ENCODE data around the gene IQSEC1.

The IQSEC1 gene

DNA sequence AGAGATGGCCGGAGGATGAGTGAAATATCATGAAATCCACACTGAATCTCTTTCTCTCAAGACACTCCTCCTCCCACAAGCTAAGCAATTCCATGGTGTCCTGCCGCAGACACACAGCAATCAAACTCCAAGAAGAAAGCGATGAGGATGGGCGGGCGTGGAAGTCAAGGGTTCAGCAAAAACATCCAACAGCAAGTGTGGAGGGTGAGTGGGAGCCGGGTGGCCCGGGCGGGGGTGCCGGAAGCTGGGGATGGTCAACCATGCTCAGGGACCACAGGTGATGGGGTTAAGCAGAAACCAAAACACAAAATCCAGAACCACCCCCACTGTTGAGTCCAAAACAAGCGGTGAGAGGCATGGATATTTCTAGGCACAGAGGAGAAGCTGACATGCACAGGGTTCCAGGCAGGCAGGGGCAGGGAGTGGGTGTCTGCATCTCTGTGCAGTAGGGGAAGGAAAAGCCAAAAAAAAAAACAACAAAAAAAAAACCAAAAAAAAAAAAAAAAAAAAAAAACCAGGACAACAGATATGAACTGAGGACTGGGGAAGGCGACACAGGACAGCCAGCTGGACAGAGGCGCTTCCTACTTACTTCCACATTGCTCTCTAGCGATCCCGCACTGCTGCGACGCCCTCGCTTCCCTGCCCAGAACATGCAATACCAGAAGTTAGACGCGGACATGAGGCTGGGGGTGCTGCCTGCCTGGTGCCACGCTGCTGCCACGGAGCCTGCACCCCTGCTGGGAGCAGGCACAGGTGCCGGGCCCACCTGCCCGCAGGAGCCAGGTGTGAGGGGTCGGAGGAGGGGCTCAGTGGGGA is 170.8 kb downstream of the IQSEC1 start:
- no peak for DNase-seq

DNA sequence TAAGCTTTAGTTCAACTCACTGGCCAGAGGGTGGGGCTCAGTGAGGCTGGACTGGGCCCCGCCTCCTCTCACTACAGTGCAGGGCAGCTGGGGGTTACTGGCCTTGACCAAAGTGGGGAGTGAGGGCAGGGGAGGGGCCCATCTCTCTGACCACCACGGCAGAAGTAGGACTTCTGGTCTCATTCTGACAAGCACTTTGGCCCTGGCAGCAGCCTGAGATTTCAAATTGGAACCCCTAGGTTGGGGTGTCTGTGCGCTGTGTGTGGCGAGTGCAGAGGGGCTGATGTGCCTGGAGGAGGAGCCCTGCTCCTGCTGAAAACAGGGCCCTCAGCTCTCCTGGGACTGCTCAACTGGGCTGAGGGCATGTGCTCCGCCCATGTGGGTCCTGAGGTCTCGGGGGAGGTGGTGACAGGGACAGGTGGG is 171.6 kb downstream of the IQSEC1 start:
- DNase-seq: no peak

DNA sequence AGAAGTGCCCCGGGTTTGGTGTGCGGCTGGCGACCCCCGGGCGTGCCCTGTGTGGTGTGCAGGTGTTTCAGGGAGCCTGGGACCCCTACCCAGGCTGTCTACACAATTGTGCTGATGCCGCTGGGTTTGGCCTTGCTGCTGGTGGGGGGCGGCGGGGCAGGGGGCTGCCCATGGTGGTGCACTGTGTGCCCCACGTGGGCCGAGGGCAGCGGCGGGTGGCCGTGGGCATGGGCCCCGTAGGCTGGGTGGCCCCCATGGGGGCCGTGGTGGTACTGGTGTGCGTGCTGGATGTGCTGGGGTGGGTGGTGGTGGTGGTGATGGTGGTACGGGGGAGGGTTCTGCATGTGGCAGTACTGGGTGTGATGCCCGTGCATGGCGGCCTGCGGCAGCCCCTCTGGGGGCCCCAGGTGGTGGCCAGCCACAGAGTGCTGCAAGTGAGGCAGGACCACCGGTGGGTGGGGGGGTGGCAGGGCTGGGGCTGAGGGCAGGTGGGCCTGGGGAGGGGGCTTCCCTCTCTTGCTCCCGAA is 172.3 kb downstream of the IQSEC1 start:
- no peak for DNase-seq

DNA sequence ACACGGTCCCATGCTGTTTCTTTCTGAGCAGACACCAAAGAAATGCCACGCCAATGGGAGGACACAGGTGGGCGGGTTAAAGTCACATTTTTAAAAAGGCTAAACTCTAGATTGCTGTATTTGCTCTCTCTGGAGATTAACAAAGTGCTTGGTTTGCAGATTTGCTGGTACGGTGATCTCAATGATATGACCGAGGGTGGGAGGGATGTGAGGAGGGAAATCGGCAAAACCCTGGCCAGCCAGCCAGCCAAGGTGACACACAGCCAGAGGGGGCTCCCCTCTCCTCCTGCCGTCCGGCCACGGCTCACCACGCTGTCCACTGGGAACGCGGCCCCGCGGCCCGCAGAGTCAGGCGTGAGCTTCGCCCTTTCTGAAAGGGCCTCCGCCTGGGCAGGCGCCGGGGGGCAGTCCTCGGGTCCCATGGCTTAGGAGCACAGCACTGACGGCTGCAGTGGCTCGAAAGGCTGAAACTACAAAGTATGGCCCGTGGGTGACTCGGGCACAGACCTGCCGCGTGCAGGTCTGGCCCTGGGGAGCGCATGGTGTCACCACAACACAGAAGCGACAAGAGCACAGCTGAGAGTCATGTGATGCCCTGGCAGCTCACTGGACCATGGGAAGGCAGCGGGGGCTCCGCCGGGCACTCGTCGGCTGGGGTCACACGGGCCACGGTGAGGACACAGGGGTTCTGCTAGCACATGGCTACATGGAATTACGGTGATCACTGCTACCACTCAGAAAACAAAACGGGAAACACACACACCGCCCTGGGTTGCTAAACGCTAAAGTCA is 174.1 kb downstream of the IQSEC1 start:
- DNase-seq: no peak

DNA sequence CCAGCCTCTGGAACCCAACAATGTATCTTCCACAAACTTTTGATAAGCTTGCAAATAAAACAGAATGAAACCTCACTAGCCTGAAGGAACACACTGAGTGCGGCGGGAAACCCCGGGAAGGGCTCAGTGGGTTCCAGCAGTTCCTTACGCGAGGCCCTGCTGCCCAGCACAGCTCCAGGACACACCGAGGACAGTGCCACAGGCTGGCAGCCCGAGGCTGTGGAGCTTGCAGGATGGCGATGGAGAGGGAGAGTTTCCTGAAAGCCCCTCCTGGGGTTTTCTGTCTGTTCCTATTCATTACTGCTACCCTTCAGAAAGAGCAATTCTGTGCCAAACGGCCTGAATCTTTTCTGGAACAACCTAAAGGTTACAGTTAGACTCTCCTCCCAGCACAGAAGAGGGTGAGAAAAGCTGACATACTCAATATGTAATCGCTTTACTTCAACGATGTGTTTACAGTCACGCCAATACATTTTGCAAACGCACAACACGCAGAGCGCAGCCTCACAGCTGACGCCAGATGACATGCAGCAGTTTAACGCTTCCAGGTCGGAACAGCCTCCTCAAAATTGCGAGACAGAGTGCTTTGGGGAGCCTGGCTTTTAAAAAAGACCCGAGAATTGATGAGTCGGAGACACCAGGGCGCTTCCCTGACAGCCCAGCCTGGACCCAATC is 174.8 kb downstream of the IQSEC1 start:
- DNase-seq: no peak

DNA sequence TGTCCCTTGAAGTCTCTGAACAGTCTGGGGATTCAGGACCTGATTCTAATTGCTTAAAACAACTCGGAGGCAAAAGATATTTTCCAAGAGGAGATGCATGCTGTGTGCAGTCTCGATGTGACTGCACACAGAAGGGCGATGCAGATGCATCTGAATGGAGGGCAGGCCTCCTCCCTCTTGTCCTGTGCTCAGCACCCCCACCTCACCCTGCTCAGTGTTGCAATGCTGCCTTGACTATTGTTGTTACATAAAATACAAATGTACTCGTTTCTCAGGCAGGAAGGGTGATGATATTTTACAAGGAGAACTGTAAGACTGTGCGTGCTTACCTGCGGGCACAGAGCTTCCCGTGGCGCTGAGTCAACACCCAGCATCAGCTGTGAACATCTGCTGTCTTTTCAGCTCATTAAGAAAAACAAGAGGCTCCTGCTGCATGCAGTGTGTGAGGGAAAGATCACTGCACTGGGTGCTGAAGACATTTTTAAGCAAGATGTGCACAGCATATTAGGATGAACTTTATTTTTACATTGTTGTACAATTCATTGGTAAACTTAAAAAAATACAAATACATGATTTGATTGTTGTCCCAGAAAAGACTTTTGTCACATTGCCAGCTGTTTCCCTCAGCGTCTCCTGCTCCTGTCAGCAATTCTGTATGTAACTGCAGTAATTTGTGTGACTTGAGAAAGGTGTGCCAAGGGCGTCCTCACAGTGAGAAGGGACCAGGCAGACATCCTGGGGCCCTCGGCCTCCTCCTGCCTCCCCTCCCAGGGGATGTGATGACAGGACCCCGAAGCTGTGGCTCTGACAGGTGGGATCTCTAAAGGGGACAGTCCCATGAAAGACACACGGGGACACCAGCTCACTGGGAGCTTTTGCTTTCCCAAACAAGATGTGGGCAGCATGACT is 175.6 kb downstream of the IQSEC1 start:
- DNase-seq: no peak

DNA sequence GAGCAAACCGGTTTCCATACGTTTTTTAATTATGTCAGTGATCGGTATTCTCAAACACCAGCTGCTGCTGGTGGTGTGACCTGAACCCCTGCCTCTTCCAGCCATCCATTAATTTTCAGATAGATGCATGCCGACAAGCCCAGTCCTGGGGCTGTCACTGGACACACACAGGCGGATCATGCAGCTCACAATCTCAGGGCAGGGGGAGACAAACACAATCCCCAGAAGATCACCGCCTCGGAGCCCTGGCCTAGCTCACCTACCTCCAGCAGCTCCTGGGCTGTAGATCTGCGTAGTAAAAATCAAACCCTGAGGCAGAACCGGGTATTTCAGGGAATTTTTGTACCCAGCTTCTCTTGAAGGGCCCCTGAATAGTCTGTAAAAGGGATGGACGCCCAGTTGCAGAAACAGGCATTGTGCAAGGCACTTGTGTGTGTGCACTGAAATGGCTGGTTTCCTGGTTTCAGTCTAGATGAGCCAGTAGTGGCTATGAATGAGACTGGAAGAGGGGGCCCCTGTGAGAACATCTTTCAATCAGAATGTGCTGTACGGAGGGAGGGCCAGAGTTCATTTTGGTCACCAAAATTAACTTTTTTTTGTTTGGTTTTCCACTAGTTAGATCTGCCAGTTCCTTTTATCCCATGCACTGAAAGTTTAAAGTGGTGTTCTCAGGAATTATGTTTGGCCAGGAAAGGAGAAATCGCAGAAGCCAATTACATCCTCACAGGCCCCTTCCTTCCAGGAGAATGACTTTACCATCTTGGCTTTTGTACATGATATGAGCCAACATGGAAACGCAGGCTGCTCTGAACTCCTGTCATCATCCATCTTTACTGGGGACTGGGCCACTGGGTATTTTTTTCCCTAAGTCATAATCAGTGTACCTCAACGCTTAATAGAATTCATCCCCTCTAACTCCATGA is 176.9 kb downstream of the IQSEC1 start:
- no peak for DNase-seq

DNA sequence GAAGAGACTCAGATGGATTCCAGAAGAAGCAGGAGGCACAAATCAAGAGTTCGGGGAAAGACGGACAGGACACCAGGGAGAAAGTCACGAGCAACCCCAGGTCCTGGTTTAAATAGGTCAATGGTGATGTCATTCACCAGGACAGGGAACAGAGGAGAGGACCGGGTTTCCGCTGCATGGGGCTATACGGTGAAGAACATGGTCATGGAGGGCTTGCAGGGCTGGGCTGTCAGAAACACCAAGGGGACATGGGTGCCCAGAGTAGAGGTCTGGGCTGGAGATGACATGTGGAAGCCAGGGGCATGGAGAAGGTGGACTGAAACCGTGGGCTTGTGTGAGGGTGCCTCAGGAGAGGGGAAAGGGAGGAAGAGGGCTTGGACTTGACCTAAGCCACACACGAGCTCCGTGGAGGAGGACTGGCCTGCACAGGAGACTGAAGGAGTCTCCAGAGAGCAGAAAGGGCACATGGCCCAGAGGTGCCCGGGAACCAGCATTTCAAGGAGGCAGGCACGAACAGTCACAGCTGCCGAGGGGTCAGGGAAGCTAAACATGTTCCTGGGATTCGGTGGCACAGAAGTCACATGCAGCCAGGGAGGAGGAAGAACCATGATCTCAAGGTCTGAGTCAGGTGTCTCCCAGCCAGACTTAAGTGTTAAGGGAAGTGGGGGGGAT is 177.7 kb downstream of the IQSEC1 start:
- no peak for DNase-seq

DNA sequence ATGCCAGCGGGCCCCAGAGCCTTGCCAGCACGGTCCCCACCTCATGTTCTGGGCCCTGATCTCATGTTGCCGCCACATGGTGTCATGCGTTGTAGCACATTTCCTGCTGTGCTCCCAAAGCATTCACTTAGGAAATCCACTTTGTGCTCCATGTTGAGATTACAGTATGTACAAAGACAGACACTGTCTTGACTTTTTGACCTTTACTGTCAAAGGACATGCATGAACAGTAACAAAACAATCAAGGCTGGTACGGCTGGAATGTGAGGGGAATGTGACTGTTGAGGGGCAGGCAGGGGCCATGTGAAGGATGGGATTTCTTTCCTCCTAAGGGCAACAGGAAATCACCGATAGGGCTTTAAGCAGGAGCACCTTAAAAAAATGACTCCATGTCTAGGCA is 178.6 kb downstream of the IQSEC1 start:
- no peak for DNase-seq

DNA sequence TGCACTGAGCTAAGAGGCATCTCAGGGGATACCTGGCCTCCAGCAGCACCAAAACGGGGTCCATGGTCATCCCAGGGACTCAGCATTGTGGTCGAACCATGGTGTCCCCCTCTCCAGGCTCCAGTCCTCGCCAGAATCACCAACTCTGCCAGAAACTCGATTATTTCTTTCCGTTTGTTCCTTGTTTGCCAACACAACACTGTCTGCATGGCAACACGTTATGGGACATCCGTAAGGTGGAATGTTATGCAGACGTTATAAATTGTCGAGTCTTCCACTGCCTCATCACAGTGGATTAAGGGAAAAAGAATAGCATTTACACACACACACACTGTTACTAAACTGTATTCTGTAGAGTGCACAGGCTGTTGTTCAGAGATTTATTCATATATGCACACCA is 179.4 kb downstream of the IQSEC1 start:
- DNase-seq: no peak

DNA sequence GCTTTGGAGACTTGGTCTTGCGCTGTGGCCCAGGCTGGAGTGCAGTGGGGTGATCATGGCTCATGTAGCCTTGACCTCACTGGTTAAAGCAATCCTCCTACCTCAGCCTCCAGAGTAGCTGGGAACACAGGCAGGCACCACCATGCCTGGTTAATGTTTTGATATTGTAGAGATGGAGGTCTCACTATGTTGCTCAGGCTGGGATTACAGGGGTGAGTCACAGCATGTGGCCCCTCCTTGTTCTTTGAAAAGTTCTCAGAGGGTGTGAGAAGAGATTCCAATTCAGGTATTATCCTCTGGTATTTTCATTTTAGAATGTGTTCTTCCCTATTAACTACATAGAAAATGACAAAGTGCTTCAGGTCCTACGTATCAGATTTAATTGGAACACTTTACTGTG is 180.0 kb downstream of the IQSEC1 start:
- no peak for DNase-seq

DNA sequence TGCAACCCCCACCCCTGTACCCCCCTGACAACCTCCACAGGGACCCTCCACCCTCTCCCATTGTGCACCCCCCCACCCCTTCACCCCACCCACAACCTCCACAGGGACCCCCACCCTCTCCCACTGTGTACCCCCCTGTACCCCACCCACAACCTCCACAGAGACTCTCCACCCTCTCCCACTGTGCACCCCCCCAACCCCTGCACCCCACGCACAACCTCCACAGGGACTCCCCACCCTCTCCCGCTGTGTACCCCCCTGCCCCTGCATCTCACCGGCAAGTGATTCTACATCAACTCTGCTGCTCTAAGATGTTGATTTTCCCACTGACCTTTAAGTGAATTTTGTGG is 180.4 kb downstream of the IQSEC1 start:
- DNase-seq: no peak

DNA sequence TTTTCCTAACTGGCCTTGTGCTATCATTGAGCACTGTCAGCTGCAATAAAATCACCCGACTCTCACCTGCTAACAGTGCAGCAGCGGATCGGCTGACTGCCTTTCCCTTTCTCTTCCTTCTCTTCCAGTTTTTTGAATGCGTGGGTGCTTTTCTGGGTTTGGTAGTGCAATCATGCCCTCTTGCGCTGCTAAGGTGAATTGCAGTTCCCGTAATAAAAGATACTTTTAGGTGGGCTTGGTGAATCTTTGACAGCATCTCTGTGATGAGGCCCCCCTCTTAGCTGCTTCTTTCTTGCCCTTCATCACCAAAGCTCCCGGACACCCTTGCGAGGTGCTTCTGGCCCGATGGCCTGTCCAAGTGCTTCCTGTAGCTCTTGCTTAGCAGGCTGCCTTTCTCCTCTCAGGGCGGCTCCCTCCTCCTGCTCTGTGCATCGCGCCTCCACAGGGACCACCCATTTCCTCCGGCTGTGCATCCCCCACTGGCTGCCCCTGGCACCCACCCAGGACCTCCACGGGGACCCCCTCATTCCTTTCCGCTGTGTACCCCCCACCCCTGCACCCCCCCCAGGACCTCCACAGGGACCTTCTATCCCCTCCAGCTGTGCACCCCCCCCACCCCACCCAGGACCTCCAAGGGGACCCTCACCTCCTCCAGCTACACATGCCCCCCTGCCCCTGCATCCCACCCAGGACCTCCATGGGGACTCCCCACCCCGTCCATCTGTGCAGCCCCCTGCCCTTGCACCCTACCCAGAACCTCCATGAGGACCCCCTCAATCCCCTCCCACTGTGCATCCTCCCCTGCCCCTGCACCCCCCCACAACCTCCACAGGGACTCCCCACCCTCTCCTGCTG is 181.0 kb downstream of the IQSEC1 start:
- DNase-seq: peak; percentile 64

DNA sequence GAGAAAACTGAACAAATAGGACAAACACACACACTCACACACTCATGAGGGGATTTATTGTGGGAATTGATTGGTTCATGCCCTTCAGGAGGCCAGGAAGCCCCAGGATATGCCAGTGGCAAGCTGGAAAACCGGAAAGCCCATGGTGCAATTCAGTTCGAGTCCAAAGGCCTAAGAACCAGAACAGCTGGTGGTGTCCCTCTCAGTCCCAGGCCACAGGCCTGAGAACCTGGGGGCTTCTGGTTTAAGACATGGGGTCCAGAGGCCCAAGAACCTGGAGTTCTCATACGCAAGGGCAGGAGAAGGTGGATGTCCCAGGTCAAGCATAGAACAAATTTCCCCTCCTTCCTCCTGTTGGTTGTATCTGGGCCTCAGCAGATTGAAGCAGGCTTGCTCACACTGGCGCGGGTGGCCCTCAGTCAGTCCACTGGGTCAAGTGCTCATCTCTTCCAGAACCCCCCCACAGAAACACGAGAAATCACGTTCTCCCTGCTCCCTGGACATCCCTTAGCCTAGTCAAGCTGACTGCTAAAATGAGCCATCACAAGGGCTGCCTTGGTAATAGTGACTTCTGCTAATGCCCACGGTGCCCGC is 181.7 kb downstream of the IQSEC1 start:
- no peak for DNase-seq

DNA sequence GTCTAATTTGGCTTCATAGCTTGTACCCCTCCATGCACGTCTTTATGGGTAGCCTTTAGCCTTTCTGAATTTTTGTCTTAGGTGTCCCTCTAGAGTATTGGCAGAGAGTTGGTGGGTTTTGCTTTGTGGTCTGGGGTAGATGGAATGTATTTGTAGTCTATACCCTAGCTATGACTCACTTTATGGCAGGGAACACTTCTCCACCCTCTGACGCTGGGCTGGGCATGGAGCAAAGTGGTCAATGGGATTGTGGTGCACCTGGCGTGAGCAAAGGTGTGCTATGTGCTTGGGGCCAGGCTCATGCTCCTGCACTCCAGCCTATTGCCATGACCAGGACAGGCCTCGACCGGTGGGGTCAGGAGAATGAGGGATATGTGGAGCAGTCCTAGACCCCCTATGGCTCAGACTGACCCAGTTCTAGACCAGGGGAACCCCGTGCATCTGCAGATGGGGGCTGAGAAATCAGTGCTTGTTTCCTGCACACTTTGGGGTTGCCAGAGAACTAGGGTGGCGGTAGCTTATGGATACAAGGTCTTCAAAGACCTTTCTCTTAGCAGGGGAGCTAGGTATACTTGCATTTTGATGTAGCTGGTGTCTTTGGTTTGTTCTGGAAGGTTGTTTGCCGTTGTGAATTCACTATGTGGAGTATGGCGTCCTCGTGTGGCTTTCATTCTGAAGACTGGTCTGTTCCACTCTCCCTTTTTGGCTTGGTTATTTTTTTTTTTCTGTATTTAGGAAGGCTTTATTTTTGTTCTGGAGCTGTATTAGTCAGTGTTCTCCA is 182.4 kb downstream of the IQSEC1 start:
- DNase-seq: no peak

DNA sequence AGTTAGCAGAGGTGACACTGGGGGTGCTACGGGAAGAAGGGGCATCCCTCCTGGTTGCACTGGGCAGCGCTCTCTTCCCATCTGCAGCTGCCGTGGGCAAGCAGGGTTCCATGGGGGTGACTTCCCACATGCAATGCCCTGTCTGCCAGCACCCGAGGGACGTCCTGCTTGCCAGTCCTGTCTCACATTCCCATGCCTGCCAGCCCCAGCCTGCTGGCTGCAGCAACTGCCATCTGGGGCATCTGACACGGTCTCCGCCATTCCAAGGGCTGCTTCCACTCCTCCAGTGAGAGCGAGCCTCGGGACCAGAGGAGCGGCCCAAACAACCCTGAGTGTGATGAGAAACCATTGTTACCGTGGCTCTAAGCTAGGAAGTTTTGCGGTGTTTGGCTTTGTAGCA is 186.5 kb downstream of the IQSEC1 start:
- no peak for DNase-seq

DNA sequence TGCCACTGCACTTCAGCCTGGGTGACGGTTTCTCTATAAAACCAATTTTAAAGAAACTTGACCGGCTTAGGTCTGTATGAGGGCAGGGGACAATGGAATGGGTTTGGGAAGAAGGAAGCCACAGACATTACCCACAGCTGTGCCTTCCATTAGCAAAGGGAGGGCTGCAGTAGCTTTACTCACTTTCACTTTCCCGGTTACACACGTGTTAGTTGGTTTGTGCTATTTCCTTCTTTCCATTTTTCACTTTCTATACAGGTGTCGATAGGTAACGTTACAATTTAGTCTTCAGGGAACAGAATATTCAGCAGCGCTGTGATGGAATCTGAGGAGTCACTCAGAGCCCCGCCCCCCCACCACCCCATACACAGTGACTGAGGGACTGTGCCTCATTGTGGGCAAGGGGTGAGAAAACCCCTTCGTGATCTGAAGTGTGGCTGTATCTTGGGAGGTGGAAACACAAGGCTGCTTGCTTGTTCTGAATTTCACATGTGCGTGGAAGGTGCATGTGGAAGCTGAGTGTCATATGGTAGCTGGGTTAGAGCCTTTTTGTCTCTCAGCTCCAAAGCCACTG is 187.0 kb downstream of the IQSEC1 start:
- DNase-seq: peak; percentile 14

DNA sequence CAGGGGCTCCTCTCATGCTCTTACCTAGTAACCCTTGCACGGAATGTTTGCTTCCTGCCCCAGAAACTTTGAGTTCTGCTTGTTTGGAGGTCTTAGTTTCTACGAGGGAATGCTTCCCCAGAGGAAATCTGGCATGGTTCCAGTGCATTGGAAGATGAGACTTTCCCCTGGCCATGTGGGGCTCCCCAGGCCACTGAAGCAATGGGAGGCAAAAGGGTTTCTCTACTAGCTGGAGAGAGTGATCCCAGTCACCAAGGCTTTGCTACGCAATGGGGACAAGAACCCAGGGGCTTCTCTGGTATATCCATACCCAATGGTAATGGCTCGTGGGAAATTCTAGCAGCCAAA is 187.7 kb downstream of the IQSEC1 start:
- DNase-seq: no peak

Measured in CD4-positive, alpha-beta T cell treated with Interleukin-17A for 1 hour (primary cell).